Stimulated activated CD8-positive, alpha-beta memory T cell treated with anti-CD3 and anti-CD28 coated beads, Interleukin-12 subunit alpha, Interleukin-12 subunit beta, amount 100 ng/mL, for 24 hours (primary cell): ENCODE measurements around the gene TMEM52.

ENCODE experiments used
- DNase-seq: peaks from one replicate; pipeline ENCODE4 v3.0.0-alpha.2; 2020; ENCODE audit errors: extremely low read depth

Gene TMEM52

DNA sequence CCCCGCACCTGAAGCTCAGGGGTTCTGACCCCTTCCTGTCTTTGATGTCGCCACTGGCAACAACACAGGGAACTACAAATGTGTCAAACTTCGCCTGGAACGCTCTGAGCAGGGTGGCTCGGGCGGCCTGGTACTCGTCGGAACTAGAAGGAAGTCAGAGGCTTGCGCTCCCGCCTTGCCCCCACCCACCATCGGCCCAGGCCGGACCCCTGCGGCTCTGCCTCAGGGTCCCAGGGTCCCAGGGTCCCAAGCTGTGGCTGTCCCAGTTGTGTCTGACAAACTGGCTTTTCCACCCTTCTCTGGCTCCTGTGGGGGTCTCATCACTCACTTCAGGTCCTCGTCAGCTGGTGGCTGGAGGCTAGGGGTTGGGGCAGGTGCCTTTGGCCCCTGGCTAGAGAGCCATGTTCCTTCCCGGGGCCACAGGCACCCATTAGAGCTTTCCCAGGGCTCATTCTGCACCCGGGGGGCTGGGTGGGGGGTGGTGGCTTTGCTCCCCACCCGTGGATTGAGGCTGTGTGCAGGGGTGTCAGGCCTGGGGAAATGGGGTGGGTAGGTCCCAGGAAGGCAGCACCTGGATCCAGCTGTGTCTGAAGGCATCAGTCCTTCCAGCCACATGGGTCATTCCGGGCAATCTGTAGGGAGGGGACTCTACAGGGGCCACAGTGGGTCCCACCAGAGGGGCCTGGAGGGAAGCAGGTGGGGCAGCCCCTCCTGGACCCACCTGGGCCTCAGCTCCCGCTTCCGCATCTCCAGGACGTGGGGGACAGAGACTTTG lies 8.0 kb upstream of the TMEM52 start:
- DNase-seq: no peak

DNA sequence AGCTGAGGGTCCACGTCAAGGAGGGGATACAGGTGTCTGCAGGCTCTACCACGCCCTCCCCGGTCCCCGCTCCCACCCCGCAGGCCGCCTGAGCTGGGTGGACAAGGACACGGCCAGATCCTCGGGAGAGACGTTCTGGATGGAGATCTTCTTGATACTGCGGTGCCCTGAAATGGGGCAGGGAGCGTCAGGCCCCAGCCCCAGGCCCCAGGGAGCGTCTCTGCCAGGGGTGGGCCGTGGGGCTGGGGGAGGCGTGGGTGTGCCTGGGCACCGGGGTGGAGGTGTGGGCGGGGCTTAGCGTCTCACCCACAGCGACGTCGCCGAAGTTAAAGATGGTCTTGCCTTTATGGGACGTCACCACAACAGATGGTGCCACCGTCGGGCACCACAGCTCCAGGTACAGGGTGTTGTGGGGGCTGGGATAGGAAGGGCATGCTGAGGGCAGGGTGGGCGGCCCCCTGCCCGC lies 7.3 kb upstream of the TMEM52 start:
- no peak for DNase-seq

DNA sequence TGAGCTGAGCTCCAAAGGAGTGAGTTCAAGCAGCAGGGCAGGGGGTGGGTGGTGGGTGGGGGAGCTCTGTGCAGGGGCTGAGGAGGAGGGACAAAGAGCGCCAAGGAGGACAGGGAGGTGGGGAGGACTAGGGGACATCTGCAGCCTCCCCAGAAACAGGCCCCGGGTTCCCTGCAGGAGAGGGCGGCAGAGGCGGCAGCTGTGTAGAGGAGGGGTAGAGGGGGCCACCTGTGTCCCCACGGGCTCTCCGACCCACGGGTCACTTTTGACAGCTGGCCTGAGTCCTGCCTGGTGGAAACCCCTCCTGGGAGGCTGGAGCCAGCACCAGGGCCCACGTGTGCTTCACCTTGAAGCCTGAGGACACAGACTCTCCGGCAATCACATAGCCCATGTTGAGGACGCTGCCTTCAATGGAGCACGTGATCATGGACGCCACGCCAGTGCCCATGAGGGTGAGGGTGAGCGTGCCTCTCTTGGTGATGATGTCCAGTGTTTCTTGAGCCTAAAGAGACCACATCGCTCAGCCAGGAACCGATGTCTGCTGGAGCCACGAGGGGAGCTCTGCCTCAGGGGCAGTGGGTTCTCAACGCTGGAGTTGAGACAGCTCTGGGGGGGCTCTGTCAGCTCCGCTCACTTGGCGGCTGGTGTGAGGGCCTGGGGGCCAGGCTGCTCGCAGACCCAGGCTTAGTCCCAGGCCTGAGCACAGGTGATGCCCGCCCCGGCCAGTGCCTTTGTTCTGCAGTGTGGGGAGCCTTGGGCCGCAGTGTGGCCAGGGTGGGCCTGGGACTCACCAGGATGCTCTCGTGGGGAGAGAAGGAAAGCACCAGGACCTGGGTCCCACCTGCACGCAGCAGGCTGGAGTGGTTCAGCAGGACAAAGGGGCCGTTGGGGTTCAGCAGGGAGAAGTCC lies 6.6 kb upstream of the TMEM52 start:
- DNase-seq: no peak

DNA sequence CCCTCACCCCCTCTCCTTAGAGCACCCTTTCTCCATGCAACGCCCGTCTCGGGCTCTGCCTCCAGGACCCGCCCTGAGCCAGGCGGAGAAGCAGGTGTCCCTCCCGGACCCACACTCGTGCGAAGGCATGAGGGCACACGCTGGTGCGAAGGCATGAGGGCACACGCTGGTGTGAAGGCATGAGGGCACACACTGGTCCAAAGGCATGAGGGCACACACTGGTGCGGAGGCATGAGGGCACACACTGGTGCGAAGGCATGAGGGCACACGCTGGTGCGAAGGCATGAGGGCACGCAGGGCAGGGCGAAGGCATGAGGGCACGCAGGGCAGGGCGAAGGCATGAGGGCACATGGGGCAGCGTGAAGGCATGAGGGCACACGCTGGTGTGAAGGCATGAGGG lies 5.8 kb upstream of the TMEM52 start:
- no peak for DNase-seq

DNA sequence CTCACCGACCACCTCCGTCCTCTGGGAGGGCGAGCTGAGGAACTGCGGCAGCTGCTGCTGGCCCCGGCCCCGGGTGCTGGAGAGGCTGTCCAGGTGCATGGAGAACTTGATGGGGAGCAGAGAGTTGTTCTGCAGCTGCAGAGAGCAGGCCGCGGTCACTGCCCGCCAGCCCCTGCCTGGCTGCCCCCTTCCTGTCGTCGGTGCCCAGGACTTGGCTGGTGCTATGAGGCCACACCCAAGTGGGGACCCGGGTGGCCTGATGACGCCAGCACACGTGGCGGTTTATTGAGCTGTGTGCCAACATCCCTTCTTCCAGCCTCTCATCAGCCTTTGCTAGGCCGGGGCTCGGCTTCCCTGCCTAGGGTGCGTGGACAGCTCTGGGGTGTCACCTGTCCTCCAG lies 5.3 kb upstream of the TMEM52 start:
- DNase-seq: no peak

DNA sequence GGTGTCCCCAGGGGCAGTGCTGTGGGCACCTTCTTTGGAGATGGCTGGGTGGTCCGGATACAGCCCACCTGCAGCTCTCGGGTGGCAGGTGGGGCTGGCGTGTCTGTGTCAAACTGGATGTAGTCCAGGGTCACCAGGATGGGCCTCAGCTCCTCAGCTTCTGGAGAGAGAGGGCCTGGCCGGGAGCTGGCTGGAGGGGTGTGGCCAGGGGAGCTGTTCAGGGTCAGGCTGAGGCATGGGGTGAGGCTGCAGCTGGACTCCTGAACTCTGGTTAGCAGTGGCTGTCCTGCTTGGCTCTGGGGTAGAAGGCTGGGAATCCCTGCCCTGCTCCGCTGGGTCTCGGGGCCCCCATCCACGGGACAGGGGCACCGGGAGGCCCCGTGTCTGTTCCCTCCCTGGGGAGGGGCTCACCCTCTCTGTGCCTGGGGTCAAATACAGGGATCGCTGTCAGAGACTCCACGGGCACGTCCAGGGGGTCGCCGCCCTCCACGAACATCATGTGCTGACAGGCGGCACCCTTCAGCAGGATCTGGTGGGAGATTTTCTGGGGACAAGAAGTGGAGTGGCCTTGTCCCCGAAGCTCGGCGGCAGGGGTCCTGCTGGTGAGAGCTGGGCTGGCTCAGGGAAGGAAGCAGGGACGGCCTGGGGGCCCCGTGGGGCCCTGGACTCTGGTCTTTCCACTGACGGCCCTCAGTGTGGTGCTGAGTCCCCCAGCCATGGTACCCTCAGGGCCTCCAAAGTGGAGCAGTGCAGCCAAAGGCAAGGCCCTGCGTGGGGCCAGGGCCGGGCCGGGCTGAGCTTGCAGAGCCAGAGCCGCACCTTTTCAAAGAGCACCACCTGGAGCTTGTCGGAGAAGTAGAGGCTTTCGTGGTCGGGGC lies 4.1 kb upstream of the TMEM52 start:
- no peak for DNase-seq

DNA sequence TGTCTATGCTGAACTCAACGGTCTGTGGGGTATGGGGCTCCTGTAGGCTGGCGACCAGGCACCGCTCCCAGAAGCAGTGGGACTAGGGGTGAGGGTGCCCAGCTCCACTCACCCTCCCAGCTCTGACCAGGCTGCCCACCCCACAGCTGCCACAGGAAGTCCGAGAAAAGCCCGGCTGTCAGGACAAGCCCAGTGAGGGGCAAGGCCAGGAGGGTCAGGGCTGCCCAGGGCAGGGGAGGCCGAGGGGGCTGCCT lies 3.5 kb upstream of the TMEM52 start:
- DNase-seq: no peak

DNA sequence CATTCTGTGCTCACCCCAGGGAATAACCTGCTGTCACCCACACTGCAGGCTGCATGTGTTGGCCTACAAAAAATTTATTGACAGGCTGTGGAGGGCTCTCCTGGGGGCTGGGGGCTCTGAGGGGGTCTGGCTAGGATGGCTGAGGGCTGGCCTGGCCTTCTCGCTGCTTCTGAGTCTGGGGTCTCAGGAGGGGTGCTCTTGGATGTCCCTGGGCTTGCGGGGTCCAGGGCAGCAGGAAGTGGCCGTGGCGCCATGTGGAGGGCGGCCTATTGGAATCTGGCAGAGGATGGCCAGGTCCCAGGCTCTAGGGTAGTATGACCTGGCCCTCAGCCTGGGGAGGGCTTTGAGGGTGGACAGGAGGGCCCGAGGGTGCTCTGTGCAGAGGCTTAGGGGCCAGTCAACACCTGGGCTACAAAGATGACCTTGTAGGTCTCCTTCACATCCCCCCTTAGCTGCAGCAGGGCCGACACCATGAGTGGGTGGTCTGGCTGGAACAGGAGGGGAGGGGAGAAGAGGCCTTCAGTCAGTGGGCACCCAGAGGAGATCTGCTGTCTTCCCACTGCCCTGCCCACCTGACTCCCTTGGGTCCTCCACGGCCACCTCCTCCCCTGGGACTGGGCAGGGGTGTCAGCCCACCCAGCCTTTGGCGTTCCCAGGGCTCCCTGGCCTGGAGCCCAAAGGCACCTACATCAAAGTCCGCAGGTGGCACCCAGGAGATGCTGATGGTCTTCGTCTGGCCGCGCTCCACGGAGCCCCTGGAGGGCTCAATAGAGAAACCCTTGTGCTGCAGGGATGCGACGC lies 3.0 kb upstream of the TMEM52 start:
- no peak for DNase-seq

DNA sequence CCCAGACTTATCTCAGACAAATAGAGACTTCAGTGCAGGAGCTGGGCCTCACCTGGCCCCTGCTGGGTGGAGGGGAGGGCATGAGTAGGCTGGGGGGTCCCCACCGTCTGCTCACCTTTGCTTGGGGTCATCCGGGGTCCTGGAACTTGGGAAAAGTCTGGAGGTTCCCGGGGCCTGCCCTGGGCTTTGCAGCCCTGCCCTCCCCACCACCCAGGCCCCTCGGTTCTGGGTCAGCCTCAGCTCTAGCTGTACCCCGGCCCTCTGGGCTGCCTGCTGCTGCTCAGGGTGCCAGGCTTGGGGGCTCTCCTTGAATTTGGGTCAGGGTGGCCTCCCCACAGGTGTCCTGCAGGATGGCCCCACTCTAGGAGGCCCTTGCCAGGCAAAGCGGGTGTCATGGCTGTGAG lies 2.4 kb upstream of the TMEM52 start:
- DNase-seq: no peak

DNA sequence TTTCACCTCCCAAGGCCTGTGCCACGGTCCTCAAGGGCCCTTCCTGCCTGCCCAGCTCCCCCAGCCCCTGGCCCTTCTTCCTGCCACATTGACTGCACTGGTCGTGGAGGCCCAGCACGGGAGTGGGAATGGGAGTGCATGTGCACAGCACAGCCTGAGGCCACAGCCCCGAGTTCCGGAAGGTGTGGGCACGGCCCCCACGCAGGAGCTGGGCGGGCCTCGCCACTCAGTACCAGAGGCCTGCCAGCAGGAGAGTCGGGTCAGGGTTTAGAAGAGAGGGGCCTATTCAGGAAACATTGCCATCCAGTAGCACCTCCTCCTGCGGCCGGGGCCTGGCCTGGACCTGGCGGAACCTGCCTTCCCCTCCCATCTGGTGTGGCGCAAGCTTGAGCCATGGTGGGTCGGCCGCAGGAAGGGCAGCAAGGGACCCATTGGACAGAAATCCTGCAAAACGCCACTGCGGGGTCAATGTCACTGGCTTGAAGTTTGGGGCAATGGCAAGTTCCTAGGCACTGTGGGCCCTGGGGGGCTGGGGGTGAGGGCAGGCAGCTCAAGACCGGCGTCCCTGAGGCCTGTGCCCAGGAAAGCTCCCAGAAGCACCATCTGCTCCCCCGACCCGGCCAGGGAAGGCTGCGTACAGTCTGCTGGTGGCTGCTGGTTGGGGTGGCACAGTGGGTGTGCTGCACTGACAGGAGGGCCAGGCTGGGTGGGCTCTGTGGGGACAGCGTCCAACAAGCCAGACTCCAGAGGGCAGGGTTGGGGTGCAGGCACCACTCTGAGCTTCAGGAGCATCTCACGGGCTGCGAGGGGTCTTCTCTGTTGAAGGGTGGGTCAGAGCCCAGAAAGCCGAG lies 1.8 kb upstream of the TMEM52 start:
- DNase-seq: no peak

DNA sequence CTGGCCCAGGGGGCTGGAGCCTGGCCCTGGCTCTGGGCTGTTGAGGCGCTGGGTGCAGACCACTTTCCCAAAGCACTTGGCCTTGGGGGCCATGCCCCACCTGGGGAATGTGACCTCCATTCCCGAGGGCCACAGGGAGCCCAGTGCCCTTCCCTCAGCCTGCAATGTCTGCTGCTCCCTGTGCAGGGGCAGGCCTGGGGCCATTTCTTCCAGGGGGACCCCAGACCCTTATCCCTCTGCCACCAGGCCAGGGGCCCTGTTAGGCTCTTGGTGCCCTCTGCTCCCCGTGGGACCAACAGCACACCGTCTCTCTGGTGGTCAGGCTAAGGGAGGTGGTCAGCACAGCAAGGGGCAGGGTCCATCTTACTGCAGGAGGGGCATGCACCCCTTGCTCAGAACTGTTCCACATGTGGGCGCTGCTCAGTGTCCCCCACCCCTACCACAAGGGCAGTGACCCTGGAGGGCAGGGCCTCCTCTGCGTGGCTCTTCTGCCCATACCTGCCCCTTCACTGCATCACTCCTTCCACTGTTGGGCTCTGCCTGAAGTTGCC lies 1.1 kb upstream of the TMEM52 start:
- DNase-seq: no peak

DNA sequence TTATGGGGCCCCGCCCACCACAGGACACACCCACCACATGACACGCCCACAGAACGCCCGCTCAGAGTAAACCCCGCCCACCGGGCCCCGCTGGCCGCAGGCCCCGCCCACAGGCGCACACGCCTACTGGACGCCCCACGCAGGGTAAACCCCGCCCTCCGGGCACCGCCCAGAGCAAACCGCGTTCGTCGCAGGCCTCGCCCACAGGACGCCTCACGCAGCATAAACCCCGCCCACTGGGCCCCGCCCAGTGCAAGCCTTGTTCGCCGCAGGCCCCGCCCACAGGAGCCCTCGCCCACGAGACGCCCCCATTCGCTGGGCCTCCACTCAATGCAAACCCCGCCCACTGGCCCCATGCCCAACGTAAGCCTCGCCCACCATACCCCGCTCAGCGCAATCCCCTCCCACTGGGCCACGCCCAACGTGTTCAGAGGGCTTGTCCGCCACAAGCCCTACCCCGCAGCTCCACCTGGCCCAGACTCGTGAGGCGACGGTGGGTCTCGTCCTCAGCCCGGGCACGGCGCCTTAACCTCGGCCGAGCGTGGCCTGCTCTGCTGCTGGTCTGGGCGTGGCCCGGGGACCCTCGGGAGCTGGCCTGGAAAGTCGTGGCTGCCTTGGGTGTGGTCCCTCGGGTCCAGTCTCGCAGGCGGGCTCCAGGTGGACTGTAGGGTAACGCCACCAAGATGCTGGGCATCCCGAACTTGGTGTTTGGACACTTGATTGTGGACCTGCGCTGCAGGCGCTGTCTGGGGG lies 401 bp upstream of the TMEM52 start:
- DNase-seq: peak; percentile 98

DNA sequence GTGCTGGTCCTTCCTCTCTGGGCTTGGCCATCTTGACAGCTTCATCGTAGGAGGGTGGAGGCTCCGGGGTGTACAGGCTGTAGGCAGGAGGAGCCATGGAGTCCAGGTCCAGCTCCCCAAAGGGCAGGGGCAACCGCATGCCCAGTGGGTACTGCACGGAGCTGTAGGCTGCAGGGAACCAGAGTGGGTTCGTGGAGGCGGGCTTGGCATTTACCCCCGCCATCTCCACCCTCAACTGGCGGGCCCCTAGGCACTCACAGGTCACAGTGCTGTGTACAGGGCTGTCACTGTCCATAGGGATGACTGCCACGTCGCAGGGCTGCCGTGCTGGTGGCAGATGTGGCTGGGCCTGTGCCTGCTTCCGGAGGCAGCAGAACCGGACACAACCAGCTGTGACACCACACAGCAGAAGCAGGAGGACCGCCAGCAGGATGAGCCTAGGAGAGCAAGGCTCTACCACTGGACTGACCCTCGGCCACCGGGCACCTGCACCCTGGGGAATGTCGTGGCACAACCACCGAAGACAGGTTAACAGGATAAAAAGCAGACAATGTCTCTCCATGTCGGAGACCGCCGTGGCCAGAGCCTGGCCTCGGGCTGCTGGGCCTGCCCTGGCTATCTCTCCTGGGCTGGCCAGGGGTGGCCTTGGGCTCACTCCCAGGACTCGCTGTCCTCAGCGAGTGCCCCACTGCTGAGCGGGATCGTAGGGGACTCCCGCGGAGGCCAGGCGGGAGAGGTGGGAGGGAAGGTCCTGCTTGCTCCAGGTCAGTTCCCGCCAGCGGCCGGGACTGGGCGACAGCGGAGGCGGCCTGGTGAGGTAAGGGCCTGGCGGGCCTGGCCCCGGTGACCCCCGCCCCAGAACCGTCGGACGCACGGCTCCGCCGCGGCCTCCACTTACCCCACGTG lies 831 bp downstream of the TMEM52 start:
- no peak for DNase-seq

DNA sequence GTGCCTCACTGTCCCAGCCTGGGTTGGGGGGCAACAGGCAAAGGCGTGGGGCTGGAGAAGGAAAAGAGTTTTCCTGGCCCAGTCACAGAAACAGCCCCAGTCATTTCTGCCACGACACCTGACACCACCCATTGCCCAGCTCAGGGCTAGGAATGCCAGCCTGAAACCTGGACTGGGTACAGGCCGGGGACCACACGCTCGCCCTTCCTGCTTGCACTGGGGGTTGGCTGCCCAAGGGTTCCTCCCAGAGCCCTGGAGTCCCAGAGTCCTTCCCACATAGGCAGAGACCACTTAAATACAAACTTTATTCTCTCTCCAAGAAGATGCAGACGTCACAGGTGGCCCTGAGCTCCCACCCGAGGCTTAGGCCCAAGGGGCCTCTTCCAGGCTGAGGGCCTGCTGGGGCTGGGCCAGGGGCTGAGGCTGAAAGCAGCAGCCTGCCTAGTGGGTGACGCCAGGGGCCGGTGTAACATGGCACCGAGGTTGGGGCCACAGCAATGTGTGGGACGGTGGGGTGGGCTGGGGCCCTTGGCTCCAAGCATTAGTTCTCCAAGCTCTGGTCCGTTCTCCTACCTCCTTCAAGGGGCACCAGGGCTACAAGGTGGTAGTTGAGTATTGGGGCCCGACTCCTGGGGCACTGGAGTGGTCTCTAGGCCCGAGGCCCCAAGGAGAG lies 1.6 kb downstream of the TMEM52 start:
- DNase-seq: no peak

DNA sequence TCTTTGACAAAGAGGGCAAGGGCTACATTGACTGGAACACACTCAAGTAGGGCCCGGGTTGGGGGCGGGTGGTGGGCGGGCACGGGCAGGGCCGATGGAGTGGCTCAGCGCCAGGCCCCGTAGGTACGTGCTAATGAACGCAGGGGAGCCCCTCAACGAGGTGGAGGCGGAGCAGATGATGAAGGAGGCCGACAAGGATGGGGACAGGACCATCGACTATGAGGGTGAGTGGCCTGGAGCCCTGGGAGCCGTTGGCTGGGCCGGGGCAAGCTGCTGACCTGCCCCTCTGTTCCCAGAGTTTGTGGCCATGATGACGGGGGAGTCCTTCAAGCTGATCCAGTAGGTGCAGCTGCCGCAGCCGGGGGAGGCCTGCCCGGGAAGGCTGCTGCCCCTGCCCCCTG lies 2.2 kb downstream of the TMEM52 start:
- DNase-seq: no peak

DNA sequence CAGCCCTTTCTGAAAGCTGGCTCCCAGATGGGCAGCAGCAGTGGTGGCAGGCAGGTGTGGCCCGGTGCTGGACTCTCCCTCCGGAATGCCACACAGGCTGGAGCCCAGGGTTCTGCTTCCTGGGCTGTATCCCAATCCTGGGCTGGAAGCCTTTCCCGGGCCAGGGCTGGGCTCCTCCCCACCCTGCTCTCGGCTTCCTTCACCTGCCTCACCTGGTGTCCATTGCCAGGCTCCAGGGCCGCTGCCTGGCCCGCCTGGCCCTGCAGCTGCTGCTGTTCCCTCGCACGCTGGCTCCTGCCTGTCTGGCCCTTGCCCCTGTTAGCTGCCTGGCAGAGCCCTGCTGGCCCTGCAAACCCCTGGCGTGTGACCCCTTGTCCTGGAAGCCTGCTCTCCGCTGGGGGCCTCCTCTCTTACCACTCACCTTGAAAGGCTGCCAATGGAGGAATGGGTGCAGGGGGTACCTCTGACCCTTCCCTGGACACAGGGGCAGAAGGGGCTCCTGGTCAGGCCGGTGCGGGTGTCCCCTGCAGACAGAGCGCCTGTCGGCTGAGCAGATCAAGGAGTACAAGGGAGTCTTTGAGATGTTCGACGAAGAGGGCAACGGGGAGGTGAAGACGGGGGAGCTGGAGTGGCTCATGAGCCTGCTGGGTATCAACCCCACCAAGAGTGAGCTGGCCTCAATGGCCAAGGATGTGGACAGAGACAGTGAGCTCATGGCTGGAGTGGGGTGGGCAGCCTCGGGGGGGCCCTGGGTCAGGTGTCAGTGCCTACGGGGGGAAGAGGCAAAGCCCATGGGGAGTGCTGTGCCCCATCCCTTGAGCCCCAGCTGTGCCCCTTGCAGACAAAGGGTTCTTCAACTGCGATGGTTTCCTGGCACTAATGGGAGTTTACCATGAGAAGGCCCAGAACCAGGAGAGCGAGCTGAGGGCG lies 2.9 kb downstream of the TMEM52 start:
- no peak for DNase-seq
